Measurements from ENCODE around the gene ABTB2. TPM values are rescaled to one million over a fixed set of nuclear protein-coding genes. Genes with fewer than 3 reads are reported as not detected.

The ABTB2 gene
- total RNA-seq, 1 experiment from 2014 or later, result 3.6 TPM

GRCh38 chr11:34316347-34317035 is 41.3 kb downstream of the ABTB2 start:
- Histone ChIP-seq H3K4me3 (ENCODE audit: low read depth, low read length) (no peak overlapping the region), H3K27me3 (replicated peaks; ENCODE audit: control insufficient read depth, insufficient read depth, low read length) (no peaks in the 10 kb centered on the region), H3K36me3 (ENCODE audit: control insufficient read depth, insufficient read depth, low read length) (no peaks in the 10 kb centered on the region), H3K4me1 (peaks cover 18% of the 10 kb centered on the region), H3K9me3 (no peaks in the 10 kb centered on the region)
- intact Hi-C loops (cut with micrococcal nuclease; ENCODE audit: unreplicated experiment), result no loop called here
- BruUV-seq (replicated peaks), result no TSS peak
- Mint-ChIP-seq H3K4me3 (ENCODE audit: unreplicated experiment) (no peak overlapping the region), H3K27ac (ENCODE audit: unreplicated experiment) (no peak overlapping the region), H3K27me3 (ENCODE audit: insufficient read depth, unreplicated experiment) (no peaks in the 10 kb centered on the region), H3K36me3 (ENCODE audit: insufficient read depth, unreplicated experiment) (no peaks in the 10 kb centered on the region), H3K4me1 (ENCODE audit: low read depth, unreplicated experiment) (peaks cover 7% of the 10 kb centered on the region), H3K9me3 (ENCODE audit: unreplicated experiment) (no peaks in the 10 kb centered on the region)
- TF ChIP-seq CTCF (IDR thresholded peaks at IDR 0.05; ENCODE audit: insufficient read depth in 1 of 2, low read depth in 1 of 2, low read length in 1 of 2, severe bottlenecking in 1 of 2, unreplicated experiment in 1 of 2), result no peak
- CTCF ChIA-PET, result interaction anchor here (0.6 kb wide), 1 partner anchor 283 kb away, joined by 4 read pairs; no protein-coding TSS in a partner anchor
- POLR2A ChIA-PET, result no interaction called here
- DNase-seq, result no peak

- H3K9me3 Mint-ChIP-seq (ENCODE audit: unreplicated experiment), result no peaks in the 10 kb centered on the region
- Histone ChIP-seq H3K9me3 (no peaks in the 10 kb centered on the region), H3K4me3 (ENCODE audit: low read depth, low read length) (no peak overlapping the region), H3K36me3 (ENCODE audit: control insufficient read depth, insufficient read depth, low read length) (no peaks in the 10 kb centered on the region), H3K4me1 (peaks cover 18% of the 10 kb centered on the region), H3K27me3 (replicated peaks; ENCODE audit: control insufficient read depth, insufficient read depth, low read length) (no peaks in the 10 kb centered on the region)
- H3K4me1 Mint-ChIP-seq (ENCODE audit: low read depth, unreplicated experiment), result peaks cover 7% of the 10 kb centered on the region
- no peak for TF ChIP-seq CTCF (IDR thresholded peaks at IDR 0.05; ENCODE audit: insufficient read depth in 1 of 2, low read depth in 1 of 2, low read length in 1 of 2, severe bottlenecking in 1 of 2, unreplicated experiment in 1 of 2)
- BruUV-seq (replicated peaks), result no TSS peak
- intact Hi-C loops (cut with micrococcal nuclease; ENCODE audit: unreplicated experiment), result no loop called here
- DNase-seq, result no peak
- H3K27me3 Mint-ChIP-seq (ENCODE audit: insufficient read depth, unreplicated experiment), result no peaks in the 10 kb centered on the region
- ChIA-PET CTCF (no interaction called here), POLR2A (no interaction called here)
- no peak overlapping the region for H3K27ac Mint-ChIP-seq (ENCODE audit: unreplicated experiment)
- no peaks in the 10 kb centered on the region for H3K36me3 Mint-ChIP-seq (ENCODE audit: insufficient read depth, unreplicated experiment)
- H3K4me3 Mint-ChIP-seq (ENCODE audit: unreplicated experiment), result no peak overlapping the region
Measured at GRCh38 chr11:34315394-34315793, 42.4 kb downstream of the ABTB2 start.

- ChIA-PET CTCF (no interaction called here), POLR2A (no interaction called here)
- Mint-ChIP-seq H3K4me3 (ENCODE audit: unreplicated experiment) (no peak overlapping the region), H3K36me3 (ENCODE audit: insufficient read depth, unreplicated experiment) (no peaks in the 10 kb centered on the region), H3K27me3 (ENCODE audit: insufficient read depth, unreplicated experiment) (no peaks in the 10 kb centered on the region), H3K9me3 (ENCODE audit: unreplicated experiment) (no peaks in the 10 kb centered on the region), H3K4me1 (ENCODE audit: low read depth, unreplicated experiment) (peaks cover 7% of the 10 kb centered on the region), H3K27ac (ENCODE audit: unreplicated experiment) (no peak overlapping the region)
- Histone ChIP-seq H3K4me3 (ENCODE audit: low read depth, low read length) (no peak overlapping the region), H3K4me1 (peaks cover 18% of the 10 kb centered on the region), H3K36me3 (ENCODE audit: control insufficient read depth, insufficient read depth, low read length) (no peaks in the 10 kb centered on the region), H3K9me3 (no peaks in the 10 kb centered on the region), H3K27me3 (replicated peaks; ENCODE audit: control insufficient read depth, insufficient read depth, low read length) (no peaks in the 10 kb centered on the region)
- no peak for TF ChIP-seq CTCF (IDR thresholded peaks at IDR 0.05; ENCODE audit: insufficient read depth in 1 of 2, low read depth in 1 of 2, low read length in 1 of 2, severe bottlenecking in 1 of 2, unreplicated experiment in 1 of 2)
- DNase-seq, result no peak
- intact Hi-C loops (cut with micrococcal nuclease; ENCODE audit: unreplicated experiment), result no loop called here
- BruUV-seq (replicated peaks), result no TSS peak
Measured at GRCh38 chr11:34314936-34315335, 42.9 kb downstream of the ABTB2 start.

Measured in Caco-2 (cell line).